ENCODE measurements around the gene NUTM2G. TPM values are rescaled to one million over a fixed set of nuclear protein-coding genes. Genes with fewer than 3 reads are reported as not detected.
"Not testable (repeated sequence)": the region's sequence is repeated elsewhere in the genome, so short reads cannot be mapped to it uniquely, and the experiment has no call there.

Gene NUTM2G
- polyA plus RNA-seq, 1 donor = 0.82 TPM

- not testable (repeated sequence) for DNase-seq (ENCODE audit: low read depth)
Measured at GRCh38 chr9:96949346-96949745, 20.7 kb downstream of the NUTM2G start.

GRCh38 chr9:96950539-96950938 is 21.9 kb downstream of the NUTM2G start:
- DNase-seq (ENCODE audit: low read depth) = not testable (repeated sequence)

- not testable (repeated sequence) for DNase-seq (ENCODE audit: low read depth)
Measured at GRCh38 chr9:96967591-96967990, 38.9 kb downstream of the NUTM2G start.

GRCh38 chr9:96972552-96972951 is 43.9 kb downstream of the NUTM2G start:
- not testable (repeated sequence) for DNase-seq (ENCODE audit: low read depth)

- DNase-seq (ENCODE audit: low read depth) = not testable (repeated sequence)
Measured at GRCh38 chr9:96974037-96974436, 45.4 kb downstream of the NUTM2G start.

- DNase-seq (ENCODE audit: low read depth) = not testable (repeated sequence)
Measured at GRCh38 chr9:96983496-96984122, 55.0 kb downstream of the NUTM2G start.

- DNase-seq (ENCODE audit: low read depth) = not testable (repeated sequence)
Measured at GRCh38 chr9:96984139-96984538, 55.5 kb downstream of the NUTM2G start.

GRCh38 chr9:96984887-96985286 is 56.2 kb downstream of the NUTM2G start:
- DNase-seq (ENCODE audit: low read depth) = not testable (repeated sequence)

Other genes starting within 250 kb of the NUTM2G start
- 11.3 TPM for gene ZNF510, start 150.8 kb upstream of the NUTM2G start, polyA plus RNA-seq (ENCODE audit: insufficient read length)
- 3.4 TPM for gene ZNF782, start 74.3 kb upstream of the NUTM2G start, polyA plus RNA-seq (ENCODE audit: insufficient read length)
- gene CTSV, start 110.3 kb downstream of the NUTM2G start, polyA plus RNA-seq (ENCODE audit: insufficient read length) = 0.24 TPM

Measured in forelimb muscle (tissue), 1 donor.